LNCaP clone FGC (cell line): ENCODE data around the gene CRNKL1.

Experiments used
- DNase-seq: peaks from one replicate; pipeline ENCODE4 v3.0.0-alpha.2; 2011; ENCODE audit warnings: low read depth
- H3K4me3 ChIP-seq: 2 replicates; pipeline ENCODE4 v1.5.1; 2011; ENCODE audit warnings: mild to moderate bottlenecking, low read depth, low read length, control low read depth
- CTCF ChIP-seq: IDR thresholded peaks from 2 replicates; pipeline ENCODE4 v1.5.1; 2012; ENCODE audit warnings: mild to moderate bottlenecking; ENCODE audit not compliant: control insufficient read depth, insufficient read depth; ENCODE audit errors: extremely low read depth

The CRNKL1 gene

GRCh38 chr20:19992996-19993908 lies 59.0 kb downstream of the CRNKL1 start:
- no peak overlapping the region for H3K4me3 ChIP-seq
- TF ChIP-seq CTCF = no peak
- DNase-seq = no peak

GRCh38 chr20:19991854-19992253 lies 60.4 kb downstream of the CRNKL1 start:
- TF ChIP-seq CTCF = no peak
- H3K4me3 ChIP-seq = no peak overlapping the region
- DNase-seq = no peak

DNA sequence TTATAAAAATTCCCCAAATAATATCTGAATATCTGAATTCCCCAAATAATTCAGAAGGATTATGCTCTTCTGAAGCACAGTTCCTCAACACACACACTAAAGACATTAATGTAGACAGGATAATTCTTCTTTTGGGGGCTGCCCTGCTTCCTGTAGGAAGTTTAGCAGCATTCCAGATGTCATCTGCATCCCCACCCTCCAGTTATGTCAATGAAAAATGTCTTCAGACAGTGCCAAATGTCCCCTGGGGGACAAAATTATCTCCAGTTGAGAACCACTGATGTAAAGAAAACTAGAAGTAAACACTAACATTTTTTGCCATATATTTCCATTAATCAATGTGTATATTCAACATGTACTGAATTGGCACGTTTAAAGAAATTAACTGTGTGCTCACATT lies 61.0 kb downstream of the CRNKL1 start:
- H3K4me3 ChIP-seq = no peak overlapping the region
- no peak for DNase-seq
- no peak for TF ChIP-seq CTCF

GRCh38 chr20:19990850-19991249 lies 61.4 kb downstream of the CRNKL1 start:
- TF ChIP-seq CTCF = no peak
- no peak for DNase-seq
- no peak overlapping the region for H3K4me3 ChIP-seq

GRCh38 chr20:19987046-19987445 lies 65.2 kb downstream of the CRNKL1 start:
- TF ChIP-seq CTCF = no peak
- DNase-seq = no peak
- H3K4me3 ChIP-seq = no peak overlapping the region

GRCh38 chr20:19986419-19986818 lies 65.8 kb downstream of the CRNKL1 start:
- DNase-seq = no peak

More at GRCh38 chr20:19986419-19986818, 65.8 kb downstream of the CRNKL1 start:
- no peak overlapping the region for H3K4me3 ChIP-seq
- TF ChIP-seq CTCF = no peak
